Islet of Langerhans (tissue), 1 donor: ENCODE measurements around the gene TRIM49D2.
"Not testable (repeated sequence)": the region's sequence is repeated elsewhere in the genome, so short reads cannot be mapped to it uniquely, and the experiment has no call there.

Source experiments
- FAIRE-seq: peaks from one replicate; lab custom pipeline; 2011; peaks lifted over from hg19 to GRCh38; lab: Jason Lieb, UNC

The TRIM49D2 gene

GRCh38 chr11:89923764-89924163 lies at the start of gene TRIM49D2:
TRIM49D2 (plus strand) TSS chr11:89924064; CDS start chr11:89926762, 2,698 bp downstream.
- FAIRE-seq = not testable (repeated sequence)

GRCh38 chr11:89877511-89877910 lies 46.4 kb upstream of the TRIM49D2 start:
- not testable (repeated sequence) for FAIRE-seq

- peak; percentile 53 for FAIRE-seq
Measured at GRCh38 chr11:89893245-89893644, 30.6 kb upstream of the TRIM49D2 start.

GRCh38 chr11:89900809-89901208 lies 23.1 kb upstream of the TRIM49D2 start:
- not testable (repeated sequence) for FAIRE-seq

GRCh38 chr11:89922195-89922660 lies 1.6 kb upstream of the TRIM49D2 start, which contains the start of gene TRIM49D1:
TRIM49D1 (minus strand) TSS chr11:89922245; CDS start chr11:89917710, 4,535 bp downstream.
- no peak for FAIRE-seq

GRCh38 chr11:89960833-89961232 lies 37.0 kb downstream of the TRIM49D2 start:
- not testable (repeated sequence) for FAIRE-seq

- not testable (repeated sequence) for FAIRE-seq
Measured at GRCh38 chr11:89965737-89966136, 41.9 kb downstream of the TRIM49D2 start, which contains the start of gene TRIM64. TRIM64 (plus strand) TSS chr11:89966037; CDS start chr11:89968504, 2,467 bp downstream.
